Suprapubic skin (tissue), 4 donors: ENCODE data around the gene COPS9.

ENCODE experiments used
- POLR2A ChIP-seq, 2 donors: fragments of 450-650 bp; IDR thresholded peaks; one replicate each; pipeline ENCODE4 v1.6.1; 2017; ENCODE audit warnings: antibody characterized with exemption in 2 of 2, mild to moderate bottlenecking in 2 of 2, moderate library complexity in 2 of 2
- POLR2AphosphoS5 ChIP-seq, 3 donors: sonication (generic); formaldehyde crosslinking; IDR thresholded peaks; one replicate each; pipeline ENCODE4 v1.6.1; 2017; ENCODE audit warnings: antibody characterized with exemption in 3 of 3
- TF ChIP-seq, protein P1 (sequence below), 2 donors: fragments of 200-600 bp in 1 of 2; fragments of 450-650 bp in 1 of 2; sonication (generic) in 1 of 2; IDR thresholded peaks; one replicate each; pipeline ENCODE4 v1.5.1; 2016 to 2019; ENCODE audit warnings: antibody characterized with exemption in 2 of 2, mild to moderate bottlenecking in 1 of 2, moderate library complexity in 1 of 2

GRCh38 chr2:240134466-240134865 is 1.6 kb downstream of the COPS9 start:
- TF ChIP-seq, protein P1, sequence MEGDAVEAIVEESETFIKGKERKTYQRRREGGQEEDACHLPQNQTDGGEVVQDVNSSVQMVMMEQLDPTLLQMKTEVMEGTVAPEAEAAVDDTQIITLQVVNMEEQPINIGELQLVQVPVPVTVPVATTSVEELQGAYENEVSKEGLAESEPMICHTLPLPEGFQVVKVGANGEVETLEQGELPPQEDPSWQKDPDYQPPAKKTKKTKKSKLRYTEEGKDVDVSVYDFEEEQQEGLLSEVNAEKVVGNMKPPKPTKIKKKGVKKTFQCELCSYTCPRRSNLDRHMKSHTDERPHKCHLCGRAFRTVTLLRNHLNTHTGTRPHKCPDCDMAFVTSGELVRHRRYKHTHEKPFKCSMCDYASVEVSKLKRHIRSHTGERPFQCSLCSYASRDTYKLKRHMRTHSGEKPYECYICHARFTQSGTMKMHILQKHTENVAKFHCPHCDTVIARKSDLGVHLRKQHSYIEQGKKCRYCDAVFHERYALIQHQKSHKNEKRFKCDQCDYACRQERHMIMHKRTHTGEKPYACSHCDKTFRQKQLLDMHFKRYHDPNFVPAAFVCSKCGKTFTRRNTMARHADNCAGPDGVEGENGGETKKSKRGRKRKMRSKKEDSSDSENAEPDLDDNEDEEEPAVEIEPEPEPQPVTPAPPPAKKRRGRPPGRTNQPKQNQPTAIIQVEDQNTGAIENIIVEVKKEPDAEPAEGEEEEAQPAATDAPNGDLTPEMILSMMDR (IDR thresholded peaks at IDR 0.05) = no peak
- TF ChIP-seq POLR2A (IDR thresholded peaks at IDR 0.05) (no peak), POLR2AphosphoS5 (IDR thresholded peaks at IDR 0.05) (no peak)
